ENCODE measurements around the gene TUT7. TPM values are rescaled to one million over a fixed set of nuclear protein-coding genes. Genes with fewer than 3 reads are reported as not detected.

TUT7 gene
- total and polyA plus RNA-seq, 2 of the 4 experiments (the other 2 are of a cell fraction) = 13.3 to 33.3 TPM

GRCh38 chr9:86359151-86359879, 5.1 kb upstream of the TUT7 start:
- no peak overlapping the region for H2BK15ac ChIP-seq (ENCODE audit: low read depth, low read length)
- ATAC-seq (ENCODE audit: low read depth) (no peak), DNase-seq (no peak)
- no peak overlapping the region for H4K5ac ChIP-seq (ENCODE audit: low read depth, low read length)
- no peaks in the 10 kb centered on the region for H3K9me3 ChIP-seq (ENCODE audit: control insufficient read depth, insufficient read depth, low read length)
- BruUV-seq (replicated peaks) = no TSS peak
- no peak overlapping the region for H2AK9ac ChIP-seq (replicated peaks; ENCODE audit: low read depth, low read length, poor library complexity)
- no peak overlapping the region for H3K4ac ChIP-seq (ENCODE audit: low read depth, low read length)
- no peak overlapping the region for H2BK20ac ChIP-seq (ENCODE audit: low read depth, low read length)
- H3K14ac ChIP-seq (replicated peaks; ENCODE audit: low read depth, low read length) = no peak overlapping the region
- H2AFZ ChIP-seq (replicated peaks; ENCODE audit: low read length, poor library complexity) = no peak overlapping the region
- intact Hi-C loops (cut with micrococcal nuclease) (no loop called here), dilution Hi-C loops (cut with HindIII; ENCODE audit: low sequenced_read_pairs, unreplicated experiment) (no loop called here), in situ Hi-C loops (cut with MboI; ENCODE audit: low sequenced_read_pairs) (no loop called here)
- H3K36me3 ChIP-seq (ENCODE audit: control insufficient read depth, insufficient read depth, low read length) = no peaks in the 10 kb centered on the region
- no peak overlapping the region for H2AK5ac ChIP-seq (ENCODE audit: low read depth, low read length)
- no peak overlapping the region for H3K56ac ChIP-seq (ENCODE audit: extremely low read depth, insufficient read depth, low read length)
- H3K79me1 ChIP-seq (ENCODE audit: low read depth in 1 of 2, low read length in 2 of 2) = no peaks in the 10 kb centered on the region
- TF ChIP-seq MXI1 (IDR thresholded peaks at IDR 0.05; ENCODE audit: borderline replicate concordance, low read depth, low read length) (no peak), RAD21 (IDR thresholded peaks at IDR 0.05; ENCODE audit: low read length) (no peak), FOS (IDR thresholded peaks at IDR 0.05; ENCODE audit: low read depth, low read length) (no peak), RCOR1 (IDR thresholded peaks at IDR 0.05; ENCODE audit: insufficient replicate concordance, low read length) (no peak), CEBPB (IDR thresholded peaks at IDR 0.05; ENCODE audit: low read depth, low read length) (no peak), CHD1 (IDR thresholded peaks at IDR 0.05; ENCODE audit: low read depth, low read length) (no peak), MAFK (IDR thresholded peaks at IDR 0.05; ENCODE audit: low read depth, low read length) (no peak), USF2 (IDR thresholded peaks at IDR 0.05; ENCODE audit: low read depth, low read length) (no peak), ELK1 (IDR thresholded peaks at IDR 0.05; ENCODE audit: borderline replicate concordance, low read depth, low read length) (no peak), NFE2L2 (IDR thresholded peaks at IDR 0.05; ENCODE audit: low read depth, low read length) (no peak), SMC3 (IDR thresholded peaks at IDR 0.05; ENCODE audit: low read depth, low read length) (no peak), CTCF (conservative IDR thresholded peaks at IDR 0.05; ENCODE audit: low read depth, low read length) (no peak), BHLHE40 (IDR thresholded peaks at IDR 0.05; ENCODE audit: low read depth, low read length) (no peak), POLR2A (IDR thresholded peaks at IDR 0.05; ENCODE audit: low read depth, low read length) (no peak), RFX5 (IDR thresholded peaks at IDR 0.05; ENCODE audit: low read depth, low read length) (no peak)
- no peak overlapping the region for H3K4me2 ChIP-seq (ENCODE audit: low read depth, low read length)
- H3K27me3 ChIP-seq (ENCODE audit: control insufficient read depth, insufficient read depth, low read length) = no peaks in the 10 kb centered on the region
- no peaks in the 10 kb centered on the region for H4K20me1 ChIP-seq (ENCODE audit: insufficient read depth, low read length)
- H4K8ac ChIP-seq (ENCODE audit: low read depth in 2 of 2, low read length in 2 of 2) = no peak overlapping the region
- CTCF ChIA-PET = interaction anchor here (0.6 to 1.5 kb wide), 3 partner anchors 55 to 600 kb away, joined by 3 to 4 read pairs (median 3); no protein-coding TSS in a partner anchor
- H3K27ac ChIP-seq (ENCODE audit: insufficient read depth, low read length) = no peak overlapping the region
- H3K23ac ChIP-seq (ENCODE audit: low read depth, low read length) = no peak overlapping the region
- 92% methylated on average over 2 of the region's 3 CpGs; no CpG with 5 or more reads in 1 of the 2 experiments for WGBS, 2 experiments (ENCODE audit: extremely low coverage in 2 of 2, insufficient read length in 1 of 2)
- H2BK120ac ChIP-seq (ENCODE audit: low read depth, low read length) = no peak overlapping the region
- no peak overlapping the region for H3K4me3 ChIP-seq (ENCODE audit: insufficient read depth, low read depth, low read length)
- no peak overlapping the region for H3K9ac ChIP-seq (ENCODE audit: low read depth, low read length)
- no peaks in the 10 kb centered on the region for H3K9me1 ChIP-seq (ENCODE audit: insufficient read depth, low read length)
- no peak overlapping the region for H2BK5ac ChIP-seq (ENCODE audit: low read depth, low read length, poor library complexity, severe bottlenecking)
- no peak overlapping the region for H3K18ac ChIP-seq (ENCODE audit: low read depth, low read length)
- POLR2A ChIA-PET (ENCODE audit: unreplicated experiment) = no interaction called here
- H4K91ac ChIP-seq (ENCODE audit: insufficient read depth, low read depth, low read length) = no peak overlapping the region
- H3K4me1 ChIP-seq (ENCODE audit: control insufficient read depth, insufficient read depth, low read length) = no peaks in the 10 kb centered on the region; the same call in 1 of the 2 replicates
